Activated CD4-positive, alpha-beta T cell treated with anti-CD3 and anti-CD28 coated beads for 36 hours (primary cell): Measurements from ENCODE around the gene IRF8. TPM values are rescaled to one million over a fixed set of nuclear protein-coding genes. Genes with fewer than 3 reads are reported as not detected.
"Not testable (repeated sequence)": the region's sequence is repeated elsewhere in the genome, so short reads cannot be mapped to it uniquely, and the experiment has no call there.

ENCODE experiments used
- ATAC-seq: fragments of 200-7000 bp; cut with Tn5 transposase; one replicate; pipeline ENCODE4 v1.10.0; 2021; ENCODE audit warnings: mild to moderate bottlenecking, moderate library complexity
- CTCF ChIA-PET: fragments of 350-600 bp; sonication (Branson Sonifier 250); formaldehyde crosslinking; loops from one replicate; lab custom pipeline; 2021; ENCODE audit warnings: antibody characterized with exemption; lab: Charles Lee
- POLR2A ChIA-PET: fragments of 350-600 bp; sonication (Branson Sonifier 250); formaldehyde crosslinking; loops from one replicate; lab custom pipeline; 2021; ENCODE audit warnings: antibody characterized with exemption, inconsistent platforms; lab: Charles Lee
- DNase-seq: peaks from one replicate; pipeline ENCODE4 v3.0.0-alpha.2; 2020
- H3K27ac Mint-ChIP-seq: one replicate; pipeline ENCODE4 v1.8.0; 2021; ENCODE audit warnings: mixed read lengths
- H3K27me3 Mint-ChIP-seq: one replicate; pipeline ENCODE4 v1.8.0; 2021; ENCODE audit warnings: mixed read lengths
- H3K36me3 Mint-ChIP-seq: one replicate; pipeline ENCODE4 v1.8.0; 2021; ENCODE audit warnings: low read depth, mixed read lengths
- H3K4me1 Mint-ChIP-seq: one replicate; pipeline ENCODE4 v1.8.0; 2021; ENCODE audit warnings: mixed read lengths
- H3K4me3 Mint-ChIP-seq: one replicate; pipeline ENCODE4 v1.8.0; 2021; ENCODE audit warnings: mild to moderate bottlenecking, moderate library complexity, mixed read lengths
- H3K9me3 Mint-ChIP-seq: one replicate; pipeline ENCODE4 v1.8.0; 2021; ENCODE audit warnings: low read depth, mixed read lengths
- intact Hi-C, 2 experiments: fragments of 100-400 bp; cut with DNase I in 1 of 2; cut with micrococcal nuclease in 1 of 2; formaldehyde crosslinking; loops; one replicate each; pipeline versions ENCODE4 v1.14.2 to v1.15.1; 2022 to 2024; cut with DNase I, micrococcal nuclease
- total RNA-seq, 2 experiments: library from RNA; stranded (reverse); gene quantifications; one replicate each; pipeline ENCODE4 v1.2.3, GENCODE V29; 2021

IRF8 gene
- total RNA-seq, 2 experiments from 2014 or later: 227 to 250 TPM

GRCh38 chr16:85936816-85937215 is 37.9 kb downstream of the IRF8 start:
- CTCF ChIA-PET: interaction anchor here (2.8 to 4.6 kb wide), 2 partner anchors 52 to 115 kb away, joined by 9 to 37 read pairs; no protein-coding TSS in a partner anchor

GRCh38 chr16:85940214-85940613 is 41.3 kb downstream of the IRF8 start:
- peaks cover 59% of the 10 kb centered on the region for H3K4me1 Mint-ChIP-seq
- H3K27ac Mint-ChIP-seq: no peak overlapping the region
- ChIA-PET CTCF (interaction anchor here (1.1 to 1.4 kb wide), 2 partner anchors 46 to 76 kb away, joined by 4 to 6 read pairs; no protein-coding TSS in a partner anchor), POLR2A (no interaction called here)
- DNase-seq (no peak), ATAC-seq (no peak)
- intact Hi-C loops: no loop called here
- H3K9me3 Mint-ChIP-seq: no peaks in the 10 kb centered on the region
- H3K27me3 Mint-ChIP-seq: peaks cover 2% of the 10 kb centered on the region
- H3K36me3 Mint-ChIP-seq: peaks cover 6% of the 10 kb centered on the region
- no peak overlapping the region for H3K4me3 Mint-ChIP-seq

More at GRCh38 chr16:85936816-85937215, 37.9 kb downstream of the IRF8 start:
- peak overlapping the region; percentile 84 for H3K27ac Mint-ChIP-seq
- H3K27me3 Mint-ChIP-seq: no peaks in the 10 kb centered on the region
- H3K4me3 Mint-ChIP-seq: peak overlapping the region; percentile 49
- H3K4me1 Mint-ChIP-seq: peaks cover 64% of the 10 kb centered on the region
- ATAC-seq (peak; percentile 16), DNase-seq (peak; percentile 65)
- H3K36me3 Mint-ChIP-seq: peaks cover 17% of the 10 kb centered on the region
- H3K9me3 Mint-ChIP-seq: no peaks in the 10 kb centered on the region
- POLR2A ChIA-PET: interaction anchor here (1.4 to 1.5 kb wide), 3 partner anchors 11 to 52 kb away, joined by 4 to 13 read pairs (median 7); no protein-coding TSS in a partner anchor
- intact Hi-C loops: loop anchor here (1.0 kb wide), 14 partner anchors 10 to 882 kb away; partner anchors contain the start of genes COX4I1 (in 1 of the 2) and EMC8 (in 1 of the 2)

GRCh38 chr16:85941863-85942644 is 43.1 kb downstream of the IRF8 start:
- POLR2A ChIA-PET: no interaction called here
- CTCF ChIA-PET: interaction anchor here (3.2 kb wide), 1 partner anchor 45 kb away, joined by 14 read pairs; no protein-coding TSS in a partner anchor

GRCh38 chr16:85942659-85943058 is 43.7 kb downstream of the IRF8 start:
- POLR2A ChIA-PET, intact Hi-C loops, ATAC-seq, H3K9me3 Mint-ChIP-seq, DNase-seq, H3K27me3 Mint-ChIP-seq, H3K4me3 Mint-ChIP-seq, H3K36me3 Mint-ChIP-seq: not testable (repeated sequence)
- H3K4me1 Mint-ChIP-seq: peaks cover 59% of the 10 kb centered on the region
- peak overlapping the region; percentile 1 for H3K27ac Mint-ChIP-seq
- CTCF ChIA-PET: interaction anchor here (0.6 to 3.2 kb wide), 3 partner anchors 44 to 123 kb away, joined by 3 to 14 read pairs (median 5); no protein-coding TSS in a partner anchor

More at GRCh38 chr16:85941863-85942644, 43.1 kb downstream of the IRF8 start:
- H3K36me3 Mint-ChIP-seq: peaks cover 4% of the 10 kb centered on the region
- no peak overlapping the region for H3K4me3 Mint-ChIP-seq
- peaks cover 57% of the 10 kb centered on the region for H3K4me1 Mint-ChIP-seq
- no peaks in the 10 kb centered on the region for H3K9me3 Mint-ChIP-seq
- intact Hi-C loops: no loop called here
- ATAC-seq: no peak
- H3K27ac Mint-ChIP-seq: peak overlapping the region; percentile 1
- DNase-seq: no peak
- peaks cover 5% of the 10 kb centered on the region for H3K27me3 Mint-ChIP-seq

- H3K4me1 Mint-ChIP-seq: peaks cover 60% of the 10 kb centered on the region
- no peaks in the 10 kb centered on the region for H3K9me3 Mint-ChIP-seq
- intact Hi-C loops: no loop called here
- peak overlapping the region; percentile 91 for H3K27ac Mint-ChIP-seq
- H3K36me3 Mint-ChIP-seq: no peaks in the 10 kb centered on the region
- DNase-seq (no peak), ATAC-seq (no peak)
- CTCF ChIA-PET: interaction anchor here (0.6 to 3.2 kb wide), 7 partner anchors 16 to 1584 kb away, joined by 3 to 14 read pairs (median 3); no protein-coding TSS in a partner anchor
- H3K27me3 Mint-ChIP-seq: peaks cover 5% of the 10 kb centered on the region
- no peak overlapping the region for H3K4me3 Mint-ChIP-seq
- POLR2A ChIA-PET: interaction anchor here (1.0 kb wide), 1 partner anchor 41 kb away, joined by 3 read pairs; no protein-coding TSS in a partner anchor
Observed at GRCh38 chr16:85943711-85944110, 44.7 kb downstream of the IRF8 start.

- H3K9me3 Mint-ChIP-seq: no peaks in the 10 kb centered on the region
- peaks cover 66% of the 10 kb centered on the region for H3K4me1 Mint-ChIP-seq
- ChIA-PET POLR2A (interaction anchor here (1.0 kb wide), 2 partner anchors 10 to 42 kb away, joined by 3 read pairs; no protein-coding TSS in a partner anchor), CTCF (interaction anchor here (0.6 to 3.2 kb wide), 11 partner anchors 17 to 252 kb away, joined by 3 to 14 read pairs (median 3); no protein-coding TSS in a partner anchor)
- H3K4me3 Mint-ChIP-seq: peak overlapping the region; percentile 38
- intact Hi-C loops: loop anchor here in 1 of 2 experiments (5.0 kb wide), 1 partner anchor 718 kb away; no protein-coding TSS in a partner anchor
- ATAC-seq (peak; percentile 38), DNase-seq (no peak)
- H3K36me3 Mint-ChIP-seq: no peaks in the 10 kb centered on the region
- H3K27me3 Mint-ChIP-seq: peaks cover 5% of the 10 kb centered on the region
- H3K27ac Mint-ChIP-seq: peak overlapping the region; percentile 91
Observed at GRCh38 chr16:85944572-85945423, 45.8 kb downstream of the IRF8 start.

GRCh38 chr16:85945424-85945751 is 46.4 kb downstream of the IRF8 start:
- DNase-seq: no peak
- intact Hi-C loops: loop anchor here in 1 of 2 experiments (5.0 kb wide), 1 partner anchor 717 kb away; no protein-coding TSS in a partner anchor
- Mint-ChIP-seq H3K4me3 (peak overlapping the region; percentile 38), H3K4me1 (peaks cover 72% of the 10 kb centered on the region), H3K9me3 (no peaks in the 10 kb centered on the region), H3K36me3 (no peaks in the 10 kb centered on the region), H3K27ac (peak overlapping the region; percentile 91), H3K27me3 (peaks cover 9% of the 10 kb centered on the region)
- no peak for ATAC-seq
- ChIA-PET CTCF (interaction anchor here (0.6 to 3.2 kb wide), 9 partner anchors 34 to 253 kb away, joined by 3 to 14 read pairs (median 4); no protein-coding TSS in a partner anchor), POLR2A (interaction anchor here (1.0 kb wide), 1 partner anchor 11 kb away, joined by 3 read pairs; no protein-coding TSS in a partner anchor)

- POLR2A ChIA-PET: interaction anchor here (0.9 to 1.1 kb wide), 2 partner anchors 22 to 35 kb away, joined by 3 to 6 read pairs; no protein-coding TSS in a partner anchor
Observed at GRCh38 chr16:85946541-85947124, 47.7 kb downstream of the IRF8 start.

GRCh38 chr16:85947230-85948137 is 48.5 kb downstream of the IRF8 start:
- POLR2A ChIA-PET: interaction anchor here (0.7 to 1.1 kb wide), 5 partner anchors 10 to 57 kb away, joined by 3 to 7 read pairs (median 5); no protein-coding TSS in a partner anchor
- peak overlapping the region; percentile 29 for H3K4me3 Mint-ChIP-seq
- intact Hi-C loops: loop anchor here (1.0 to 5.0 kb wide), 6 partner anchors 11 to 715 kb away; no protein-coding TSS in a partner anchor
- peak overlapping the region; percentile 58 for H3K27ac Mint-ChIP-seq
- H3K9me3 Mint-ChIP-seq: no peaks in the 10 kb centered on the region
- CTCF ChIA-PET: interaction anchor here (0.6 to 1.0 kb wide), 2 partner anchors 19 to 128 kb away, joined by 3 read pairs; no protein-coding TSS in a partner anchor
- no peaks in the 10 kb centered on the region for H3K36me3 Mint-ChIP-seq
- peaks cover 72% of the 10 kb centered on the region for H3K4me1 Mint-ChIP-seq
- peak; percentile 80 for DNase-seq
- peak; percentile 90 for ATAC-seq
- H3K27me3 Mint-ChIP-seq: peaks cover 9% of the 10 kb centered on the region

More at GRCh38 chr16:85946541-85947124, 47.7 kb downstream of the IRF8 start:
- ATAC-seq: no peak
- Mint-ChIP-seq H3K27ac (peak overlapping the region; percentile 91), H3K36me3 (no peaks in the 10 kb centered on the region), H3K4me3 (no peak overlapping the region), H3K9me3 (no peaks in the 10 kb centered on the region), H3K27me3 (peaks cover 10% of the 10 kb centered on the region), H3K4me1 (peaks cover 79% of the 10 kb centered on the region)
- no peak for DNase-seq
- intact Hi-C loops: loop anchor here (1.0 to 5.0 kb wide), 6 partner anchors 10 to 716 kb away; no protein-coding TSS in a partner anchor
- CTCF ChIA-PET: interaction anchor here (1.0 to 1.5 kb wide), 4 partner anchors 18 to 125 kb away, joined by 3 to 4 read pairs (median 4); no protein-coding TSS in a partner anchor
